Calu3 (cell line): ENCODE measurements around the gene SHROOM3. TPM values are rescaled to one million over a fixed set of nuclear protein-coding genes. Genes with fewer than 3 reads are reported as not detected.

Source experiments
- BruUV-seq: library from RNA; stranded (reverse); fragments of 400-500 nt; replicated peaks from 2 replicates; lab custom pipeline; 2021; lab: Mats Ljungman, UMichigan
- CTCF ChIA-PET: fragments of 300-600 bp; sonication (Branson Sonifier 250); formaldehyde crosslinking; loops from one replicate; lab custom pipeline; 2022; ENCODE audit warnings: antibody characterized with exemption; lab: Charles Lee
- DNase-seq: peaks from one replicate; pipeline ENCODE4 v3.0.0; 2022
- H3K27ac Mint-ChIP-seq: one replicate; pipeline ENCODE4 v1.8.0; 2022; ENCODE audit warnings: mixed read lengths; ENCODE audit not compliant: unreplicated experiment
- H3K27me3 Mint-ChIP-seq: one replicate; pipeline ENCODE4 v1.8.0; 2022; ENCODE audit warnings: mixed read lengths; ENCODE audit not compliant: unreplicated experiment
- H3K36me3 Mint-ChIP-seq: one replicate; pipeline ENCODE4 v1.8.0; 2022; ENCODE audit warnings: mild to moderate bottlenecking, moderate library complexity, mixed read lengths; ENCODE audit not compliant: insufficient read depth, unreplicated experiment
- H3K4me1 Mint-ChIP-seq: one replicate; pipeline ENCODE4 v1.8.0; 2022; ENCODE audit warnings: mild to moderate bottlenecking, low read depth, mixed read lengths; ENCODE audit not compliant: unreplicated experiment
- H3K4me3 Mint-ChIP-seq: one replicate; pipeline ENCODE4 v1.8.0; 2022; ENCODE audit warnings: mild to moderate bottlenecking, low read depth, moderate library complexity, mixed read lengths; ENCODE audit not compliant: unreplicated experiment
- H3K9me3 Mint-ChIP-seq: one replicate; pipeline ENCODE4 v1.8.0; 2022; ENCODE audit warnings: low read depth, mixed read lengths; ENCODE audit not compliant: unreplicated experiment
- CTCF ChIP-seq: fragments of 200-600 bp; IDR thresholded peaks from one replicate; pipeline ENCODE4 v1.8.0; 2022; ENCODE audit warnings: antibody characterized with exemption; ENCODE audit not compliant: unreplicated experiment
- intact Hi-C: fragments of 100-400 bp; cut with micrococcal nuclease; formaldehyde crosslinking; loops from one replicate; pipeline ENCODE4 v1.10.0; 2022; ENCODE audit not compliant: unreplicated experiment
- total RNA-seq: library from RNA; stranded (reverse); gene quantifications from 2 replicates; pipeline ENCODE4 v1.2.3, GENCODE V29; 2022

SHROOM3 gene
- total RNA-seq, 1 experiment from 2014 or later = 114 TPM

- H3K27ac Mint-ChIP-seq = no peak overlapping the region
These were observed 101.3 kb downstream of the SHROOM3 start for GRCh38 chr4:76536373-76536689.

GRCh38 chr4:76538296-76538695 is 103.3 kb downstream of the SHROOM3 start:
- Mint-ChIP-seq H3K27me3 (no peaks in the 10 kb centered on the region), H3K4me3 (no peak overlapping the region), H3K36me3 (no peaks in the 10 kb centered on the region), H3K4me1 (peaks cover 32% of the 10 kb centered on the region), H3K9me3 (peaks cover 3% of the 10 kb centered on the region), H3K27ac (no peak overlapping the region)
- no peak for TF ChIP-seq CTCF
- no TSS peak for BruUV-seq
- DNase-seq = no peak
- CTCF ChIA-PET = no interaction called here
- intact Hi-C loops = no loop called here

More at GRCh38 chr4:76536373-76536689, 101.3 kb downstream of the SHROOM3 start:
- Mint-ChIP-seq H3K36me3 (no peaks in the 10 kb centered on the region), H3K4me1 (peaks cover 32% of the 10 kb centered on the region), H3K9me3 (peaks cover 3% of the 10 kb centered on the region), H3K4me3 (no peak overlapping the region), H3K27me3 (no peaks in the 10 kb centered on the region)
- BruUV-seq = no TSS peak
- no peak for DNase-seq
- no peak for TF ChIP-seq CTCF
- CTCF ChIA-PET = interaction anchor here (1.4 kb wide), 1 partner anchor 10 kb away, joined by 5 read pairs; no protein-coding TSS in a partner anchor
- intact Hi-C loops = no loop called here

GRCh38 chr4:76539979-76540378 is 105.0 kb downstream of the SHROOM3 start:
- CTCF ChIA-PET = interaction anchor here (1.2 kb wide), 1 partner anchor 9 kb away, joined by 4 read pairs; no protein-coding TSS in a partner anchor

GRCh38 chr4:76540486-76540885 is 105.5 kb downstream of the SHROOM3 start:
- no peak for TF ChIP-seq CTCF
- no peak for DNase-seq
- Mint-ChIP-seq H3K4me3 (no peak overlapping the region), H3K4me1 (peaks cover 37% of the 10 kb centered on the region), H3K36me3 (no peaks in the 10 kb centered on the region), H3K27me3 (no peaks in the 10 kb centered on the region), H3K27ac (no peak overlapping the region), H3K9me3 (peaks cover 3% of the 10 kb centered on the region)
- CTCF ChIA-PET = no interaction called here
- BruUV-seq = no TSS peak
- intact Hi-C loops = no loop called here

More at GRCh38 chr4:76539979-76540378, 105.0 kb downstream of the SHROOM3 start:
- H3K4me3 Mint-ChIP-seq = no peak overlapping the region
- H3K9me3 Mint-ChIP-seq = peaks cover 3% of the 10 kb centered on the region
- peaks cover 35% of the 10 kb centered on the region for H3K4me1 Mint-ChIP-seq
- BruUV-seq = no TSS peak
- H3K27ac Mint-ChIP-seq = no peak overlapping the region
- no peak for DNase-seq
- intact Hi-C loops = no loop called here
- no peak for TF ChIP-seq CTCF
- H3K27me3 Mint-ChIP-seq = no peaks in the 10 kb centered on the region
- H3K36me3 Mint-ChIP-seq = no peaks in the 10 kb centered on the region
